Measurements from ENCODE around the gene PDE4B.
"Not testable (repeated sequence)": the region's sequence is repeated elsewhere in the genome, so short reads cannot be mapped to it uniquely, and the experiment has no call there.

GRCh38 chr1:66067219-66067618 is 274.5 kb downstream of the PDE4B start:
- TF ChIP-seq EZH2 (IDR thresholded peaks at IDR 0.05; ENCODE audit: borderline replicate concordance, low read length); CTCF (IDR thresholded peaks at IDR 0.05; ENCODE audit: low read length): not testable (repeated sequence)
